Measurements from ENCODE around the gene RAB20. TPM values are rescaled to one million over a fixed set of nuclear protein-coding genes. Genes with fewer than 3 reads are reported as not detected.
A peak's percentile ranks its signal among the peaks of the same experiment; 100 is the strongest.
"Not testable (repeated sequence)": the region's sequence is repeated elsewhere in the genome, so short reads cannot be mapped to it uniquely, and the experiment has no call there.

Gene RAB20
- total RNA-seq, 1 donor from 2014 or later = 13.8 TPM

DNA sequence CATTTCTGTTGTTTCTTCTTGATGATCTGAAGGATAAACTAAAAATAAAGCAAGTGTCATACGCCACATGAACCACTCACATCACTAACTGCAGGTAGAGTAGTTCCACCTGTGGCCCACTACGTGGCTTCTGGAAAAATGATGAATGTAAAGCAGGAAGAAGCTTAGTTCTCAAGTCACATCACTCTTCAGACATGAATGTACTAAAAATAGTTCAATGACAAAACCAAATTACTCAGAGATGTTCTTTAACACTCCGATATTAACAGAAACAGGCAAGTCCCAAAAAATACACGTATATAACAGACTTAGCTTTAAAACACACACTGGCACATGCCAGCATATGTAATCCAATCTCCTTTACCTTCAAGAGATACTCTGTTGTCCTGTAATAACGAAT lies 21.6 kb downstream of the RAB20 start:
- no peak overlapping the region for H3K4me3 ChIP-seq
- peak overlapping the region; percentile 11 for H3K27ac ChIP-seq (replicated peaks)
- no peaks in the 10 kb centered on the region for H3K36me3 ChIP-seq
- H3K27me3 ChIP-seq (ENCODE audit: low read depth) = no peaks in the 10 kb centered on the region
- no peak for DNase-seq
- H3K4me1 ChIP-seq = peaks cover 56% of the 10 kb centered on the region
- TF ChIP-seq, protein P1, sequence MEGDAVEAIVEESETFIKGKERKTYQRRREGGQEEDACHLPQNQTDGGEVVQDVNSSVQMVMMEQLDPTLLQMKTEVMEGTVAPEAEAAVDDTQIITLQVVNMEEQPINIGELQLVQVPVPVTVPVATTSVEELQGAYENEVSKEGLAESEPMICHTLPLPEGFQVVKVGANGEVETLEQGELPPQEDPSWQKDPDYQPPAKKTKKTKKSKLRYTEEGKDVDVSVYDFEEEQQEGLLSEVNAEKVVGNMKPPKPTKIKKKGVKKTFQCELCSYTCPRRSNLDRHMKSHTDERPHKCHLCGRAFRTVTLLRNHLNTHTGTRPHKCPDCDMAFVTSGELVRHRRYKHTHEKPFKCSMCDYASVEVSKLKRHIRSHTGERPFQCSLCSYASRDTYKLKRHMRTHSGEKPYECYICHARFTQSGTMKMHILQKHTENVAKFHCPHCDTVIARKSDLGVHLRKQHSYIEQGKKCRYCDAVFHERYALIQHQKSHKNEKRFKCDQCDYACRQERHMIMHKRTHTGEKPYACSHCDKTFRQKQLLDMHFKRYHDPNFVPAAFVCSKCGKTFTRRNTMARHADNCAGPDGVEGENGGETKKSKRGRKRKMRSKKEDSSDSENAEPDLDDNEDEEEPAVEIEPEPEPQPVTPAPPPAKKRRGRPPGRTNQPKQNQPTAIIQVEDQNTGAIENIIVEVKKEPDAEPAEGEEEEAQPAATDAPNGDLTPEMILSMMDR (IDR thresholded peaks at IDR 0.05; ENCODE audit: borderline replicate concordance) = no peak
- H3K9me3 ChIP-seq (replicated peaks) = no peaks in the 10 kb centered on the region
- intact Hi-C loops (cut with micrococcal nuclease) = no loop called here

DNA sequence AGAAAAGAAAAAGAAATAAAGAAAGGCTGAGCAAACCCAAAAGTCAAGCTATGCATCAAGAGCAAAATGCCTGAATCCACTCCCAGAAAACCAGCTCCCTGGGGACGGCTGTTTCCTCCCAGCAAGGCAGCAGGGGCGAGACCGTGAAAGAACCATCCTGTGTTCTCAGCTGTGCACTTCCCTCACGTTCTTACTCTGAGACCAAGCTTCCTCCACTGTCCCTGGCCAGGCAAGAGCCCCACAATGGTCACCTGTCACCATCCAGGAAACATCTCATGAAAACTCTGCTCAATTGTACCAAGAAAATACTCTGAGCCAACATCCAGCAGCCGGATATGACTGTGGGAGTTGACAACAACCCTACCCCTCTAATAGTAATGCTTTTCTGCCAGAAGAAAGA lies 22.9 kb downstream of the RAB20 start:
- peak overlapping the region; percentile 42 for H3K27ac ChIP-seq (replicated peaks)
- H3K4me1 ChIP-seq = peaks cover 56% of the 10 kb centered on the region
- H3K4me3 ChIP-seq = no peak overlapping the region
- no peaks in the 10 kb centered on the region for H3K9me3 ChIP-seq (replicated peaks)
- TF ChIP-seq, protein P1 (IDR thresholded peaks at IDR 0.05; ENCODE audit: borderline replicate concordance) = no peak
- H3K27me3 ChIP-seq (ENCODE audit: low read depth) = no peaks in the 10 kb centered on the region
- peak; percentile 72 for DNase-seq
- intact Hi-C loops (cut with micrococcal nuclease) = no loop called here
- H3K36me3 ChIP-seq = no peaks in the 10 kb centered on the region

DNA sequence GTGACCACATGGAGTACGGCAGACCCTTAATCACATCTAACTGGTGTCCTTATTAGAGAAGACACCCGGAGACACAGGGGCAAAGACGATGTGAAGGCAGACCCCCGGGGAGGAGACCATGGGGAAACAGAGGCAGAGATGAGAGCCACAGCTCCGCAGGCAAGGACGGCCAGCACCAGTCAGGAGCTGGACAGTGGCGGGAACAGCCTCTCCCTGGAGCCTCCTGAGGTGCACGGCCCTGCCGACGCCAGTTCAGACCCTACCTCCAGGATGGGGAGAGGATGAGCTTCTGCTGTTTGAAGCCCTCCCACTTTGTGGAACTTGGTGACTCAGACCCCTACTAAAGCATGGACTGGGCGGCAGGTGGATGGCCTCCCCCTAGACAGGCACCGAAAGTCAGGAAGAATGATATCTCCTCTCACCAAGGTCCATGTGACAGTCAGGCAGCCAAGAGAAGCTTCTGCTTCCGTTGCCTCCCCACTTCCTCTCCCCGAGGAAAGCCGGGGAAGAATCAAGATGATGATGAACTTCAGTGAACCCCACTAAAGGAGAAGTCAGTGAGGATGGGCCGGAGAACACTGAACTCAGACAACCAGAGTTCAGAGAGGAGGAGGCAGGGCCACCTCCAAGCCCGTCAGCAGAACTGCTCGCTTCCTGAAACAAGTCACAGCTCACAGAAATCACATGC lies 25.4 kb downstream of the RAB20 start:
- TF ChIP-seq, protein P1 (IDR thresholded peaks at IDR 0.05; ENCODE audit: borderline replicate concordance) = no peak
- Histone ChIP-seq H3K9me3 (replicated peaks) (no peaks in the 10 kb centered on the region), H3K4me3 (no peak overlapping the region), H3K4me1 (peaks cover 39% of the 10 kb centered on the region), H3K36me3 (no peaks in the 10 kb centered on the region), H3K27ac (replicated peaks) (peak overlapping the region; percentile 30), H3K27me3 (ENCODE audit: low read depth) (no peaks in the 10 kb centered on the region)
- intact Hi-C loops (cut with micrococcal nuclease) = no loop called here
- no peak for DNase-seq

DNA sequence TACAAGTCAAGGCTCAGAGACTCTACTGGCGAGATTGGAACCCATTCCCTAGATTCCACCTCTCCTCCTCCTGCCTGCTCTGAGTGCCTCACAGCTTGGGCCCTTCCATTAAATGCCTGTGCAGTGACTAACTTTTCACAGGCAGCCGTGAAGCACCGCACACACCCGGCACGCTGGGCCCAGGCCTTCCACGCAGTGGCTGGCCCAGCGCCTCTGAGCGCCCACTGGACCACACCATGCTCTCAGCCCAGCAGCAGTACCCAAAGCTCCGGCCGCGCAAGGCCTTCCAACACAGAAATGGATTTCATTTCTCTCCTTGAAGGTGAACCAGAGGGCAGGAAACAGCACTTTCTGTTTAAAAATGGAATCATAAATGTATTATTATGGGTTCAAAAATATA lies 26.0 kb downstream of the RAB20 start:
- intact Hi-C loops (cut with micrococcal nuclease) = no loop called here
- no peak overlapping the region for H3K4me3 ChIP-seq
- TF ChIP-seq, protein P1 (IDR thresholded peaks at IDR 0.05; ENCODE audit: borderline replicate concordance) = no peak
- no peaks in the 10 kb centered on the region for H3K9me3 ChIP-seq (replicated peaks)
- H3K27me3 ChIP-seq (ENCODE audit: low read depth) = no peaks in the 10 kb centered on the region
- DNase-seq = no peak
- H3K27ac ChIP-seq (replicated peaks) = peak overlapping the region; percentile 30
- no peaks in the 10 kb centered on the region for H3K36me3 ChIP-seq
- H3K4me1 ChIP-seq = peaks cover 33% of the 10 kb centered on the region

- Histone ChIP-seq H3K4me3 (no peak overlapping the region), H3K4me1 (peaks cover 29% of the 10 kb centered on the region), H3K36me3 (no peaks in the 10 kb centered on the region), H3K27ac (replicated peaks) (no peak overlapping the region), H3K27me3 (ENCODE audit: low read depth) (no peaks in the 10 kb centered on the region), H3K9me3 (replicated peaks) (no peaks in the 10 kb centered on the region)
- DNase-seq = no peak
- intact Hi-C loops (cut with micrococcal nuclease) = no loop called here
- TF ChIP-seq, protein P1 (IDR thresholded peaks at IDR 0.05; ENCODE audit: borderline replicate concordance) = no peak
These were observed 27.5 kb downstream of the RAB20 start for GRCh38 chr13:110533771-110534670.

GRCh38 chr13:110532258-110532657 lies 29.3 kb downstream of the RAB20 start:
- H3K36me3 ChIP-seq; H3K9me3 ChIP-seq (replicated peaks); intact Hi-C loops (cut with micrococcal nuclease); DNase-seq; H3K27ac ChIP-seq (replicated peaks); H3K27me3 ChIP-seq (ENCODE audit: low read depth); H3K4me3 ChIP-seq: not testable (repeated sequence)
- H3K4me1 ChIP-seq = peaks cover 31% of the 10 kb centered on the region

Measured in left ventricle myocardium inferior (tissue), 1 donor.